ENCODE data around the gene UBE4B. TPM values are rescaled to one million over a fixed set of nuclear protein-coding genes. Genes with fewer than 3 reads are reported as not detected.

UBE4B gene
- total and polyA plus RNA-seq, 10 of the 15 experiments (the other 5 are each of a cell fraction or from before 2014, with no cell fraction given): 2.9 to 32.6 (median 20.7) TPM

- no peaks in the 10 kb centered on the region for H4K20me1 ChIP-seq (ENCODE audit: control insufficient read depth, insufficient read depth)
- H2AFZ ChIP-seq (ENCODE audit: control insufficient read depth, low read depth, low read length): no peak overlapping the region
- no peak overlapping the region for H3K4me2 ChIP-seq (ENCODE audit: control insufficient read depth, insufficient read depth)
- H3K79me2 ChIP-seq (ENCODE audit: control insufficient read depth, insufficient read depth, low read length): no peaks in the 10 kb centered on the region
- no peak overlapping the region for H3K4me3 ChIP-seq
- ChIA-PET CTCF (no interaction called here), RAD21 (ENCODE audit: unreplicated experiment) (no interaction called here), SMC1A (ENCODE audit: uncharacterized antibody, unreplicated experiment) (interaction anchor here (1.0 kb wide), 1 partner anchor 72 kb away, joined by 3 read pairs; no protein-coding TSS in a partner anchor), POLR2A (no interaction called here)
- no peak for FAIRE-seq
- WGBS (ENCODE audit: insufficient coverage, insufficient replicate concordance, low lambda C conversion rate, missing lambda C conversion rate): 87% methylated on average over 7 of the region's 7 CpGs
- H3K36me3 ChIP-seq (ENCODE audit: control insufficient read depth in 2 of 2, insufficient read depth in 2 of 2, low read length in 1 of 2): peaks cover 6 to 10% of the 10 kb centered on the region in 2 experiments
- BruUV-seq (replicated peaks): no TSS peak
- intact Hi-C loops (cut with micrococcal nuclease; ENCODE audit: unreplicated experiment): no loop called here
- H3K9ac ChIP-seq (ENCODE audit: control insufficient read depth, insufficient read depth, low read length): no peak overlapping the region
- H3K9me3 ChIP-seq (replicated peaks; ENCODE audit: control insufficient read depth, insufficient read depth, low read length): no peaks in the 10 kb centered on the region
- no peaks in the 10 kb centered on the region for H3K4me1 ChIP-seq (ENCODE audit: control insufficient read depth, insufficient read depth, low read length)
- no peaks in the 10 kb centered on the region for H3K27me3 ChIP-seq (replicated peaks in 1 of 2; ENCODE audit: control insufficient read depth in 2 of 2, insufficient read depth in 2 of 2, low read length in 1 of 2)
- ATAC-seq: no peak
- in situ Hi-C loops (cut with MboI): no loop called here
- H3K27ac ChIP-seq (ENCODE audit: control insufficient read depth, insufficient read depth): no peak overlapping the region
- DNase-seq (ENCODE audit: low read depth, low spot score): no peak
- TF ChIP-seq ATF7 (IDR thresholded peaks at IDR 0.05; ENCODE audit: low read depth) (no peak), SP1 (IDR thresholded peaks at IDR 0.05; ENCODE audit: low read depth, low read length) (no peak), CHD4 (IDR thresholded peaks at IDR 0.05) (no peak), ASH2L (IDR thresholded peaks at IDR 0.05; ENCODE audit: borderline replicate concordance, low read depth) (no peak), ZNF217 (IDR thresholded peaks at IDR 0.05) (no peak), NFXL1 (IDR thresholded peaks at IDR 0.05; ENCODE audit: borderline replicate concordance) (no peak), CREB1 (IDR thresholded peaks at IDR 0.05; ENCODE audit: low read depth) (no peak)
- TF ChIP-seq, protein P1, sequence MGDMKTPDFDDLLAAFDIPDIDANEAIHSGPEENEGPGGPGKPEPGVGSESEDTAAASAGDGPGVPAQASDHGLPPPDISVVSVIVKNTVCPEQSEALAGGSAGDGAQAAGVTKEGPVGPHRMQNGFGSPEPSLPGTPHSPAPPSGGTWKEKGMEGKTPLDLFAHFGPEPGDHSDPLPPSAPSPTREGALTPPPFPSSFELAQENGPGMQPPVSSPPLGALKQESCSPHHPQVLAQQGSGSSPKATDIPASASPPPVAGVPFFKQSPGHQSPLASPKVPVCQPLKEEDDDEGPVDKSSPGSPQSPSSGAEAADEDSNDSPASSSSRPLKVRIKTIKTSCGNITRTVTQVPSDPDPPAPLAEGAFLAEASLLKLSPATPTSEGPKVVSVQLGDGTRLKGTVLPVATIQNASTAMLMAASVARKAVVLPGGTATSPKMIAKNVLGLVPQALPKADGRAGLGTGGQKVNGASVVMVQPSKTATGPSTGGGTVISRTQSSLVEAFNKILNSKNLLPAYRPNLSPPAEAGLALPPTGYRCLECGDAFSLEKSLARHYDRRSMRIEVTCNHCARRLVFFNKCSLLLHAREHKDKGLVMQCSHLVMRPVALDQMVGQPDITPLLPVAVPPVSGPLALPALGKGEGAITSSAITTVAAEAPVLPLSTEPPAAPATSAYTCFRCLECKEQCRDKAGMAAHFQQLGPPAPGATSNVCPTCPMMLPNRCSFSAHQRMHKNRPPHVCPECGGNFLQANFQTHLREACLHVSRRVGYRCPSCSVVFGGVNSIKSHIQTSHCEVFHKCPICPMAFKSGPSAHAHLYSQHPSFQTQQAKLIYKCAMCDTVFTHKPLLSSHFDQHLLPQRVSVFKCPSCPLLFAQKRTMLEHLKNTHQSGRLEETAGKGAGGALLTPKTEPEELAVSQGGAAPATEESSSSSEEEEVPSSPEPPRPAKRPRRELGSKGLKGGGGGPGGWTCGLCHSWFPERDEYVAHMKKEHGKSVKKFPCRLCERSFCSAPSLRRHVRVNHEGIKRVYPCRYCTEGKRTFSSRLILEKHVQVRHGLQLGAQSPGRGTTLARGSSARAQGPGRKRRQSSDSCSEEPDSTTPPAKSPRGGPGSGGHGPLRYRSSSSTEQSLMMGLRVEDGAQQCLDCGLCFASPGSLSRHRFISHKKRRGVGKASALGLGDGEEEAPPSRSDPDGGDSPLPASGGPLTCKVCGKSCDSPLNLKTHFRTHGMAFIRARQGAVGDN (IDR thresholded peaks at IDR 0.05): no peak
- TF ChIP-seq, protein P2, sequence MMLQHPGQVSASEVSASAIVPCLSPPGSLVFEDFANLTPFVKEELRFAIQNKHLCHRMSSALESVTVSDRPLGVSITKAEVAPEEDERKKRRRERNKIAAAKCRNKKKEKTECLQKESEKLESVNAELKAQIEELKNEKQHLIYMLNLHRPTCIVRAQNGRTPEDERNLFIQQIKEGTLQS (IDR thresholded peaks at IDR 0.05; ENCODE audit: borderline replicate concordance, extremely low read depth, low read depth, low read length): no peak
- TF ChIP-seq, protein P3, sequence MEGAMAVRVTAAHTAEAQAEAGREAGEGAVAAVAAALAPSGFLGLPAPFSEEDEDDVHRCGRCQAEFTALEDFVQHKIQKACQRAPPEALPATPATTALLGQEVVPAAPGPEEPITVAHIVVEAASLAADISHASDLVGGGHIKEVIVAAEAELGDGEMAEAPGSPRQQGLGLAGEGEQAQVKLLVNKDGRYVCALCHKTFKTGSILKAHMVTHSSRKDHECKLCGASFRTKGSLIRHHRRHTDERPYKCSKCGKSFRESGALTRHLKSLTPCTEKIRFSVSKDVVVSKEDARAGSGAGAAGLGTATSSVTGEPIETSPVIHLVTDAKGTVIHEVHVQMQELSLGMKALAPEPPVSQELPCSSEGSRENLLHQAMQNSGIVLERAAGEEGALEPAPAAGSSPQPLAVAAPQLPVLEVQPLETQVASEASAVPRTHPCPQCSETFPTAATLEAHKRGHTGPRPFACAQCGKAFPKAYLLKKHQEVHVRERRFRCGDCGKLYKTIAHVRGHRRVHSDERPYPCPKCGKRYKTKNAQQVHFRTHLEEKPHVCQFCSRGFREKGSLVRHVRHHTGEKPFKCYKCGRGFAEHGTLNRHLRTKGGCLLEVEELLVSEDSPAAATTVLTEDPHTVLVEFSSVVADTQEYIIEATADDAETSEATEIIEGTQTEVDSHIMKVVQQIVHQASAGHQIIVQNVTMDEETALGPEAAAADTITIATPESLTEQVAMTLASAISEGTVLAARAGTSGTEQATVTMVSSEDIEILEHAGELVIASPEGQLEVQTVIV (IDR thresholded peaks at IDR 0.05; ENCODE audit: borderline replicate concordance, partially characterized antibody): no peak
- TF ChIP-seq, protein P4, sequence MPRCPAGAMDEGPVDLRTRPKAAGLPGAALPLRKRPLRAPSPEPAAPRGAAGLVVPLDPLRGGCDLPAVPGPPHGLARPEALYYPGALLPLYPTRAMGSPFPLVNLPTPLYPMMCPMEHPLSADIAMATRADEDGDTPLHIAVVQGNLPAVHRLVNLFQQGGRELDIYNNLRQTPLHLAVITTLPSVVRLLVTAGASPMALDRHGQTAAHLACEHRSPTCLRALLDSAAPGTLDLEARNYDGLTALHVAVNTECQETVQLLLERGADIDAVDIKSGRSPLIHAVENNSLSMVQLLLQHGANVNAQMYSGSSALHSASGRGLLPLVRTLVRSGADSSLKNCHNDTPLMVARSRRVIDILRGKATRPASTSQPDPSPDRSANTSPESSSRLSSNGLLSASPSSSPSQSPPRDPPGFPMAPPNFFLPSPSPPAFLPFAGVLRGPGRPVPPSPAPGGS (IDR thresholded peaks at IDR 0.05; ENCODE audit: borderline replicate concordance, insufficient read depth, low read depth, low read length, poor library complexity, severe bottlenecking): no peak
- TF ChIP-seq, protein P5, sequence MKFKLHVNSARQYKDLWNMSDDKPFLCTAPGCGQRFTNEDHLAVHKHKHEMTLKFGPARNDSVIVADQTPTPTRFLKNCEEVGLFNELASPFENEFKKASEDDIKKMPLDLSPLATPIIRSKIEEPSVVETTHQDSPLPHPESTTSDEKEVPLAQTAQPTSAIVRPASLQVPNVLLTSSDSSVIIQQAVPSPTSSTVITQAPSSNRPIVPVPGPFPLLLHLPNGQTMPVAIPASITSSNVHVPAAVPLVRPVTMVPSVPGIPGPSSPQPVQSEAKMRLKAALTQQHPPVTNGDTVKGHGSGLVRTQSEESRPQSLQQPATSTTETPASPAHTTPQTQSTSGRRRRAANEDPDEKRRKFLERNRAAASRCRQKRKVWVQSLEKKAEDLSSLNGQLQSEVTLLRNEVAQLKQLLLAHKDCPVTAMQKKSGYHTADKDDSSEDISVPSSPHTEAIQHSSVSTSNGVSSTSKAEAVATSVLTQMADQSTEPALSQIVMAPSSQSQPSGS (IDR thresholded peaks at IDR 0.05; ENCODE audit: low read length): no peak
These were observed 74.2 kb downstream of the UBE4B start for GRCh38 chr1:10106756-10107475.
